Renal cortex interstitium (tissue), 15 donors: ENCODE results near the gene TBP. TPM values are rescaled to one million over a fixed set of nuclear protein-coding genes. Genes with fewer than 3 reads are reported as not detected.
"Not testable (repeated sequence)": the region's sequence is repeated elsewhere in the genome, so short reads cannot be mapped to it uniquely, and the experiment has no call there.

ENCODE experiments used
- DNase-seq, 11 donors: peaks; one replicate each; pipeline ENCODE4 v3.0.0-alpha.2; 2013; ENCODE audit warnings: low read depth in 9 of 11, low spot score in 4 of 11; ENCODE audit errors: extremely low read depth in 1 of 11
- long read RNA-seq, 16 experiments: transcript quantifications; one replicate each; lab custom pipeline, GENCODE V29; 2026
- polyA plus RNA-seq, 3 donors: library from polyadenylated mRNA; unstranded; fragments of 120-200 nt; gene quantifications; one replicate each; pipeline ENCODE4 v1.2.1, GENCODE V29; 2013; ENCODE audit not compliant: insufficient read length in 3 of 3

TBP gene
- 10 to 100 TPM; 20.8 to 28.8 (median 22.9) TPM for polyA plus RNA-seq
- long read RNA-seq, donor 1, partial matches to known transcripts, result 16 of 22 reads
- long read RNA-seq, donor 1, other reads (novel, unspliced or antisense), result 0 of 22 reads
- long read RNA-seq, donor 2, partial matches to known transcripts, result 5 of 7 reads
- long read RNA-seq, donor 2, other reads (novel, unspliced or antisense), result 0 of 7 reads
- long read RNA-seq, donor 3, partial matches to known transcripts, result 174 of 425 reads
- long read RNA-seq, donor 3, other reads (novel, unspliced or antisense), result 250 of 425 reads
- long read RNA-seq, donor 4, partial matches to known transcripts, result 0 of 3 reads
- long read RNA-seq, donor 4, other reads (novel, unspliced or antisense), result 0 of 3 reads
- long read RNA-seq, donor 5, result 0 reads
- long read RNA-seq, donor 6, partial matches to known transcripts, result 53 of 53 reads
- long read RNA-seq, donor 6, other reads (novel, unspliced or antisense), result 0 of 53 reads
- long read RNA-seq, donor 7, transcript TBP-202 (8 exons, 1,903 nt), result major isoform, 6 of 52 reads
- long read RNA-seq, donor 7, partial matches to known transcripts, result 44 of 52 reads
- long read RNA-seq, donor 7, other reads (novel, unspliced or antisense), result 0 of 52 reads
- long read RNA-seq, donor 8, result 0 reads
- long read RNA-seq, donor 9, partial matches to known transcripts, result 0 of 4 reads
- long read RNA-seq, donor 9, other reads (novel, unspliced or antisense), result 0 of 4 reads
- long read RNA-seq, donor 10, partial matches to known transcripts, result 39 of 45 reads
- long read RNA-seq, donor 10, other reads (novel, unspliced or antisense), result 0 of 45 reads
- long read RNA-seq, donor 11, partial matches to known transcripts, result 16 of 18 reads
- long read RNA-seq, donor 11, other reads (novel, unspliced or antisense), result 0 of 18 reads
- long read RNA-seq, donor 12, result 0 reads
- long read RNA-seq, donor 13, result 0 reads
- long read RNA-seq, donor 14, partial matches to known transcripts, result 21 of 27 reads
- long read RNA-seq, donor 14, other reads (novel, unspliced or antisense), result 0 of 27 reads
- long read RNA-seq, donor 15, partial matches to known transcripts, result 0 of 5 reads
- long read RNA-seq, donor 15, other reads (novel, unspliced or antisense), result 0 of 5 reads
- long read RNA-seq, donor 16, transcript TBP-202 (8 exons, 1,903 nt), result major isoform, 5 of 28 reads
- long read RNA-seq, donor 16, partial matches to known transcripts, result 17 of 28 reads
- long read RNA-seq, donor 16, other reads (novel, unspliced or antisense), result 0 of 28 reads

DNA sequence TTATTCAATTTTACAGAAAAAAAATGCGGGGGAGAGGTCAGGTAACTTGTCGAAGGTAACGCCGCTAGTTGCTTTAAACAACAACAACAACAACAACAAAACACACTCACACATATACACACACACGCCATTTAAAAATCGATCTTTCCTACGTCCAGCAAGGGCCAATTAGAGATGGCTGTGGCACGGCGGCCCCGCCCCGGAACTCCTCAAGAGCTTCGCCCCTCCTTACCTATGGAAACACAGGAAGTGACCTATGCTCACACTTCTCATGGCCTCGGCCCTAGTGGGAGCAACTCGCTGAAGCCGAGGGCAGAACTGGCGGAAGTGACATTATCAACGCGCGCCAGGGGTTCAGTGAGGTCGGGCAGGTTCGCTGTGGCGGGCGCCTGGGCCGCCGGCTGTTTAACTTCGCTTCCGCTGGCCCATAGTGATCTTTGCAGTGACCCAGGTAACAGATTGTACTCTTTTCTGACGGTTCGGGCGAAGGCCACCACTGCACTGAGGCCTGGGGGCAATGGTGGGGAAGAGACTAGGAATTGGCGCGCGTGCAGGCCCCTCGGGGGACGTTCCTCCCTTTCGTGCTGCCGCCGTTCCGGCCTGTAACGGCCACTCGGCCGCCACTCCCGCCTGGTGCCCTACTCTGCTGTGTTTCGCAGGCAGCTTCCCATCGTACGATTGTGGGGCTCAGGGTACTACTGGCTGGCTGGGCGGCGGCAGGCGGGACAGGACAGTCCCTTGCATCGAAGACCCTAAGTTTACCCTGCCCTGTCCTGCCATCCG, at the start of gene TBP:
Gene TBP, plus strand, starts transcription at position 357 of the 783 bp plus-strand sequence. CDS start 2,661 bp downstream, outside the sequence.
- DNase-seq, result peak; percentile 91 to 98 (median 97)

DNA sequence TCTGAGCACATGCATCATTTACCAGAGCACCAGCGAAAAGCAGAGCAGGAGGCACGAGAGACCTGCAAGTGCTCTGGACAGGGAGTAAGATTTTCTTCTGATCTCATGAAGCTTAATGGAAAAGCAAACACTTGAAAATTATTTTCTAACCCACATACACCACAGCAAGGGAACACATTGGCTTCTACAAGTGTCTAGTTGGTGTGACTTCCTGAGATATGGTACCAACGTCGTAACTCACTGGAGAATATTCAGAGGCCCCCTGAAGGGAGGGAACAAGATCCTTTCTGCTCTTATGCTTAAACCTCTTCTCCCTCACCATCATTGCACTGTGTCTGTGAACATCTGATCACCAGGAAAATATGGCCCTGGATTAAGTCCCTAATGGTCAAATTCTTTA, 49.7 kb upstream of the TBP start:
- DNase-seq, result no peak

DNA sequence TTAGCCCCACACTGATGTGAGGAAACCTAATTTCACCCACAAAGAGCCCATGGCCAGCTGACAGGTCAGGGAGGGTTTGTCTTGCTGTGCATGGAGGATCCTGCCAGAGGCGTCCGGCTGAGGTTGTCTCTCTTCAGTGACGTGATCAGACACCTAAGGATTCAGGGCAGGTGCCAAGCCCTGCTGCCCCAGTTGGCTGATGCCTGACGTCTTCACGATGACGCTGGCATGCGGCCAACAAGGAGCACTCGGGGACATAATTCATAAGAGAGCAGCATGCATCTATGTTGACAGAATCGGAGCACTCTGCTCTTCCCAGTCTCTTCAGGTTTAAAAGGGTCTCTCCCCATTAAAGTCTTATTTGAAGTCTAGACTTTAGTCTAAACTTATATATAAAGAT, 48.9 kb upstream of the TBP start:
- no peak for DNase-seq

DNA sequence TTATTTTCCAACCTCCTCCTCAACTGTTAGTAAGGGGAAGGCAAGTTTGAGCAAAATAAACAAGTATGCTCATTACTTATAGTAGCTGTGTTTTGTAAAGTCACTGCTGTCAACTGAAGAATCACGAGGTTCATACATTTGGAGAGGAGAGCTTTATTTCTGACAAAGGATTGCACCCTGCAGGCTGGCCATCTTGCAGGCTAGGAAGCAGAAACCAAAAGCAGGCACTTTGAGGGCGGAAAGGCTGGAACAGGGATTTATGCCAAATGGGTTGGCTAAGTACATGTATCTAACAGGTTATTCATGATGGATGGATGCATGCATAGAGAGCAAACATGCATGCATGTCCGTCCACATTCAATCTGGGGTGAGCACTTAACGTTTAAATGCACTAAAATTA, 47.7 kb upstream of the TBP start:
- DNase-seq, result no peak

DNA sequence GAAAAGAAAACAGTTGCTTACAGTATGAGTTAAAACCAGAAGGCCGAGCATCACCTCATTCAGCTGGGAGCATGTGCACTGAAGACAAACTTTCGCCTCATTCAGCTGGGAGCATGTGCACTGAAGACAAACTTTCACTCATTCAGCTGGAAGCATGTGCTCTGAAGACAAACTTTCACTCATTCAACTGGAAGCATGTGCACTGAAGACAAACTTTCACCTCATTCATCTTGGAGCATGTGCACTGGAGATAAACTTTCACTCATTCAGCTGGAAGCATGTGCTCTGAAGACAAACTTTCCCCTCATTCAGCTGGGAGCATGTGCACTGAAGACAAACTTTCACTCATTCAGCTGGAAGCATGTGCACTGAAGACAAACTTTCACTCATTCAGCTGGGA, 46.4 kb upstream of the TBP start:
- not testable (repeated sequence) for DNase-seq

DNA sequence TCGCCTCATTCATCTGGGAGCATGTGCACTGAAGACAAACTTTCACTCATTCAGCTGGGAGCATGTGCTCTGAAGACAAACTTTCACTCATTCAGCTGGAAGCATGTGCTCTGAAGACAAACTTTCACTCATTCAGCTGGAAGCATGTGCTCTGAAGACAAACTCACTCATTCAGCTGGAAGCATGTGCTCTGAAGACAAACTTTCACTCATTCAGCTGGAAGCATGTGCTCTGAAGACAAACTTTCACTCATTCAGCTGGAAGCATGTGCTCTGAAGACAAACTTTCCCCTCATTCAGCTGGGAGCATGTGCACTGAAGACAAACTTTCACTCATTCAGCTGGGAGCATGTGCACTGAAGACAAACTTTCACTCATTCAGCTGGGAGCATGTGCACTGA, 45.9 kb upstream of the TBP start:
- not testable (repeated sequence) for DNase-seq

DNA sequence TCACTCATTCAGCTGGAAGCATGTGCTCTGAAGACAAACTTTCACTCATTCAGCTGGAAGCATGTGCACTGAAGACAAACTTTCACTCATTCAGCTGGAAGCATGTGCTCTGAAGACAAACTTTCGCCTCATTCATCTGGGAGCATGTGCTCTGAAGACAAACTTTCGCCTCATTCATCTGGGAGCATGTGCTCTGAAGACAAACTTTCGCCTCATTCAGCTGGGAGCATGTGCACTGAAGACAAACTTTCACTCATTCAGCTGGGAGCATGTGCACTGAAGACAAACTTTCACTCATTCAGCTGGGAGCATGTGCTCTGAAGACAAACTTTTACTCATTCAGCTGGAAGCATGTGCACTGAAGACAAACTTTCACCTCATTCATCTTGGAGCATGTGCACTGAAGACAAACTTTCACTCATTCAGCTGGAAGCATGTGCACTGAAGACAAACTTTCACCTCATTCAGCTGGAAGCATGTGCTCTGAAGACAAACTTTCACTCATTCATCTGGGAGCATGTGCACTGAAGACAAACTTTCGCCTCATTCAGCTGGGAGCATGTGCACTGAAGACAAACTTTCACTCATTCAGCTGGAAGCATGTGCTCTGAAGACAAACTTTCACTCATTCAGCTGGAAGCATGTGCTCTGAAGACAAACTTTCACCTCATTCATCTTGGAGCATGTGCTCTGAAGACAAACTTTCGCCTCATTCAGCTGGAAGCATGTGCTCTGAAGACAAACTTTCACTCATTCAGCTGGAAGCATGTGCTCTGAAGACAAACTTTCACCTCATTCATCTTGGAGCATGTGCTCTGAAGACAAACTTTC, 45.1 kb upstream of the TBP start:
- DNase-seq, result not testable (repeated sequence)

DNA sequence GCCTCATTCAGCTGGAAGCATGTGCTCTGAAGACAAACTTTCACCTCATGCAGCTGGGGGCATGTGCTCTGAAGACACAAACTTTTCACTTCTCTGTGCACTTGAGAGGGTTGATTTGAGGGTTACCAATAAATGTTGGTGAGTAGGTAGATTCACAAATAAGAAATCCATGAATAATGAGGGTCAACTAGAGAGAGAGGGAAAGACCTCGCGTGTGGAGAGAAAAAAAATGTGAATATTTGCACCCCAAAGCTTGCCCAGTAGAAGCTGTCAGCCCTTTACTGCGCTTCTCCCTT, 44.5 kb upstream of the TBP start:
- no peak for DNase-seq

DNA sequence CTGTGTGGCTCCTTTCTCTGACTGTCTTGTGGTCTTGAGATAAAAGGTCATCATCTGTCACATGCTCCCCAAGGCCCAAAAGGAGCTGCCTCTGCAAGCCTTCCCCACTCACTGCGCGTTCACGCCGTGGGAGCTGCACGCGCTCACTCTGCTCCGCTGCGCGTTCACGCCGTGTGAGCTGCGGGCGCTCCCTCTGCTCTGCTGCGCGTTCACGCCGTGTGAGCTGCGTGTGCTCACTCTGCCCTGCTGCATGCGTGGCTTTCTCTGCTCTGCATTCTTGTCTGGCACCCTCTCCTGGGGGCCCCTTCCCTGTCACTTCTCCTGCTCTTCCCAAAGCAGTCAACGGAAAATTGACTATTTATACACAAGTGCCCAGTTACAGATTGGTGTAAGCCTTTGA, 43.5 kb upstream of the TBP start:
- no peak for DNase-seq

DNA sequence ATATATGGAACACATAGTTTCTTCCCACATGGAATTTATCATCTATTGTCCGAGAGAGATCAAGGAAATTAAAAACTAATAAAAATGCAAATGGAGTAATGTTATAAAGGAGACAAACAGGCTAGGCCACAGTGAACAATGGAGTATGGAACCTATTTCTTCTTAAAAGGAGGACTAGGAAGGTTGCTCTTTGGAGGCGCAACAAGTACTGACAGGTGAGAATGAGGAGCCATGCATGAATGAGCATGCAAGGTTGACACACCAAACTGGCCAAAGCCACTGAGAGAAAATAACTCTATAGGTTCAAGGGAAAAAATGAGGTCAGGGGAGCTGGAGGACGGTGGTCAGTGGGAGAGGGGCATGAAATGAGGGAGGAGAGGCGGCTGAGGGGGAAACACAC, 41.9 kb upstream of the TBP start:
- no peak for DNase-seq

DNA sequence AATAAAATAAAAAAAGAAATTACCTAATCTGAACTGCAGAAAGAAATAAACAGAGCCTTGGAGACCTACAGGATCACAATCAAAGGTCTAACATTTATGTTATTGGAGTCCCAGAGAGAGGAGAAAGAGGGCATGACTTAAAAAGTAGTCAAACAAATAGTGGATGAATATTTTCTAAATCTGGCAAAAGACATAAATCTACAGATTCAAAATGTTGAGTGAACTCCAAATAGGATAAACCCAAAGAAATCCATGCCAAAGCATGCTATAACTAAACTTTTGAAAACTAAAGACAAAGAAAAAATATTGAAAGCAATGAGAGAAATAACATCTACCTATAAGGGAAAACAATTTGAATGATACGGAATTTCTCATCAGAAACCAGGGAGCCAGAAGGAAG, 39.3 kb upstream of the TBP start:
- DNase-seq, result no peak

DNA sequence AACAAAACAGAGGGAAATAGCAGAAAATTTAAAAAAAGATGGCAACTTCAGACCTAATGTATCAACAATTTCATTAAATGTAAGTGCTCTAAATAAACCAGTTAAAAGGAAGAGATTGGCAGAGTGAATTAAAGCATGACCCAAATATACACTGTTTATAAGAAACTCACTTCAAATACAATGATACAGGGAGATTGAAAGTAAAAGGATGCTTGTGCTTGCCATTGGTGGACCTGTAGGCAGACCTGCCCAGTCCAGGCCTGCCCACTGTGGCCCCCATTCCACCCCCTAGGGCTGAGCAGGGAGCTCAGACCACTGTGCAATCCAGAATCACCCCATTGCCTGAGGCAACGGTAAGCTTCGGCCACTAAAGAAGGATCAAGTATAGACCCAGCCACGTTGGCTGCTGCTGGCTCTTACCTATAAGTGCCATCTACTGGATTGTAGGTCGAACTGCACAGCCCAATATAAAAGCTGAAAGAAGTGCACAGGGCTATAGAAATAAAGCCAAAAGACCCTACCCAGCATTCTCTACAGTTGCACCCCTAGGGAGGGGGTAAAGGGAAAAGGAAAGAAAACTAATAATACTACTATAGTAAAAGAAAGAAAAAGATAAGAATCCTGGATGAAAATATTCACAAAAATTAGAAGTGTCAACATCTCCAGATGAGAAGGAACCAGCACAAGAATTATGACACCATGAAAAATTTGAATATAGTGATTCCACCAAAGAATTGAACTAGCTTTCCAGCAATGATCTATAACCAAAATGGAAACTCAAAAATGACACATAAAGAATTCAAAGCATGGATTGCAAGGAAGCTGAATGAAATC, 37.2 kb upstream of the TBP start:
- peak in 2 of 11 donors; percentile 13 to 18 for DNase-seq

DNA sequence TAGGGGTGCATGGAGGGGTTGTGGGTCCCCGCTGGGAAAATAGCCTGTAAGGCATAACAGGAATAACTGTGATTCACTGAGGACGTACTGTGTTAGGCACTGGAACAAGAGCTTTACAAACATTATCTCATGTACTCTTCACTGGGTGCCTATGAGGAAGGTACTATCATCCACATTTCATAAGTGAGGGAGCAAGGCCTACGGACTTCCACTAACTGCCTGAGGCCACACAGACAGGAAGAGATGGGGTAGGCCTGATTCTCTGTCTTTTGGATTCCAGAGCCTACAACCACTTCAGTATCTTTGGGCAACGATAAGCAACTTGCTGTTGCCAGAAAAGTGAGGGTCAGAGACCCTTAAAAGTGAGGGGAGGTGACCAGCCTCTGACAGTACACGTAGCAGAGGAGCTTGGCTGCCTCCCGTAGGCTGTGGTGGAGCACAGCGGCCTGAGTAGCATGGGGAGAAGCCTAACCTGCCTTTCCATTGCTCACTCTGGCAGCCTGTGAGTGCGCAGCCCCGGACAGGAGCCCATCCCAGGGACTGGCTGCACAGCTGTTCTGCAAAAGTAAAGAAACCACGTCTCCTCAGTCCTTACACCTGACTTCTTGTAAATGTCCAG, 31.5 kb upstream of the TBP start:
- DNase-seq, result no peak

DNA sequence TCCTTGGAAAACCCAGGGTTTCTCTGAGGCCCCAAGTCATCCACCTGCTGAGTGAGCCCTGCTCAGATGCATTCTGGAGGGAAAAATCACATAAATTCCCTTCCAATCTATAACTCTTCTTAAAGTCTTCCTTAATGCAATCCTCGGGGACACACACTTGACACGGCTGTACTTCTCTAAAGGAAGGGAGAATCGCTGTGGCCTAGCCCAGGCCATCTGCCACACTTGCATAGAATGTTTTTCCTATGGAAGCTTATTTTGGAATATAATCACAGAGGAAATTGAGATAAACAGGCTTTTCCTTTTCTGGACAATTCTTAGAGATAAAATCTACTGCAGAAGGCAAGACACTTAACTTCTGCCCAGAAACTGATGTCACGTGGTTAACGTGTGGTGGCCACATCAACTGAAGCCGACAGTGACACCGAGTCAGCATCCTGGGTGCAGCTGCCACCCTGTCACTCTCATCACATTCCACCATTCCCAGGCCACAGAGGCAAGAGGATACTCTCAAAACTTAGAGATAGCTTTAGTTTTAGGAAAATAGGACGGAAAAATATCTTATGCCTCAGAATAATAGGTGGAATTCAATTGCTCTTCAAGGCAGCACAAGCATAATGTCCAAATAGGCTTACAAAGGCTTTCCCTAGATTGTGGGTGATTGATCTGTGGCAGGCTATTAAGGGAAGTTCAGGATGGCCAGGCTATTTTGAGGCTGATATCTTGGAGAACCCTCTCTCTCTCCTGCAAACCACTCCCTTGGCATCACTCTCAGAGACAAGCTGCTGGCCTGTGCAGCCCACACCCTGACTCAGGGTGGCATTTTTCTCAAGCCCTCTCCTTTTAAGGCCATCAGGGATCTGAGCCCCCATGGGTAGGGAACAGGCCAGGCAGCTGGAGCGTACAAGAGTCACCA, 30.7 kb upstream of the TBP start:
- DNase-seq, result no peak

DNA sequence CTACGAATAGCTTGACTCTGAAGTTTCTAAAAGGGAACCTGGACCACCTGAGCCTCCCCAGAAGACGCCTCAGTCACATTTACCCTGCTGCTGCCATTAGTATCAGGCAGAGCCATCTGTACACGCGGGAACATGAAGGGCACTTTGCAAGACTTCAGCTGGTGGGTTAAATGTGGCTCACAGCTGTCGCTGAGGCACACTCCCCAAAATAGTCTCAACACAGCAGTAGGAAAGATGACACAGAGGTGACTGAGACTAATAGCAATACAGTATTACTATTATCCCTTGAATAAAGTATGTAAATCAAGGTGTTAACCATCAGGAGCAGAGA, 30.0 kb upstream of the TBP start:
- DNase-seq, result no peak

DNA sequence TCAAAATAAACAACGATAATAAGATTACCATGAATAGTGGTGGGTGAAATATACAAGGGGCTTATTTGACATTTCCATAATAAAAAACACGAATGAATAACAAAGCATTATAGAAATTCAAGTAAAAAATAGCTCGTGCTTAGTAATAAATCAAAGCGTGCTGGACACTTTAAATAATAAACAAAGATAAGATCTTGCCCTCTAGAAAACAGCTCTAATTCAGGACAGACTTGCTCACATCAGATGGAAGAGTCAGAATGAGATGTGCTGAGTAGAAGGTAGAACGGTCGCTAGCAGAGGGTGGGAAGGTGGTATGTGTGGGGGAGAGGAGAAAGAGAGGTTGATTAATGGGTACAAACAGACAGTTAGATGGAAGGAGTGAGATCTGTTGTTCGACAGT, 28.4 kb upstream of the TBP start:
- DNase-seq, result no peak
